Measurements from ENCODE around the gene LRRC40.

DNA sequence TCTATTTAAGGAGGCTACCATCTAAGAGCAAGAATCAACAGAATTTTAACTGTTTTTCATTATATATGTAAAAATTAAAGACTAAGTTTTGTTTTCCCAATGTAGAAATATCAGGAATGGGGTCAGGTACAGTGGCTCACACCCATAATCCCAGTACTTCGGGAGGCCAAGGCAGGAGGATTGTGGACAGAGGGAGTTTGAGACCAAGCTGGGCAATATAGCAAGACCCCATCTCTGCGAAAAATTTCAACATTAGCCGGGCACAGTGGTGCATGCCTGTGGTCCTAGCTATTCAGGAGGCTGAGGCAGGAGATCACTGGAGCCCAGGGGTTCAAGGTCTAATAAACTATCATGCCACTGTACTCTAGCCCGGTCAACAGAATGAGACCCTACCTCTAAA, 5.3 kb downstream of the LRRC40 start:
- no peak for TF ChIP-seq JUN (IDR thresholded peaks at IDR 0.05; ENCODE audit: borderline replicate concordance, insufficient read depth, insufficient read length, low read depth)
- TF ChIP-seq POLR2A (IDR thresholded peaks at IDR 0.05; ENCODE audit: low read depth, low read length): no peak
- no peak for TF ChIP-seq EZH2 (IDR thresholded peaks at IDR 0.05; ENCODE audit: borderline replicate concordance, low read depth, low read length, severe bottlenecking)
- TF ChIP-seq, protein P1, sequence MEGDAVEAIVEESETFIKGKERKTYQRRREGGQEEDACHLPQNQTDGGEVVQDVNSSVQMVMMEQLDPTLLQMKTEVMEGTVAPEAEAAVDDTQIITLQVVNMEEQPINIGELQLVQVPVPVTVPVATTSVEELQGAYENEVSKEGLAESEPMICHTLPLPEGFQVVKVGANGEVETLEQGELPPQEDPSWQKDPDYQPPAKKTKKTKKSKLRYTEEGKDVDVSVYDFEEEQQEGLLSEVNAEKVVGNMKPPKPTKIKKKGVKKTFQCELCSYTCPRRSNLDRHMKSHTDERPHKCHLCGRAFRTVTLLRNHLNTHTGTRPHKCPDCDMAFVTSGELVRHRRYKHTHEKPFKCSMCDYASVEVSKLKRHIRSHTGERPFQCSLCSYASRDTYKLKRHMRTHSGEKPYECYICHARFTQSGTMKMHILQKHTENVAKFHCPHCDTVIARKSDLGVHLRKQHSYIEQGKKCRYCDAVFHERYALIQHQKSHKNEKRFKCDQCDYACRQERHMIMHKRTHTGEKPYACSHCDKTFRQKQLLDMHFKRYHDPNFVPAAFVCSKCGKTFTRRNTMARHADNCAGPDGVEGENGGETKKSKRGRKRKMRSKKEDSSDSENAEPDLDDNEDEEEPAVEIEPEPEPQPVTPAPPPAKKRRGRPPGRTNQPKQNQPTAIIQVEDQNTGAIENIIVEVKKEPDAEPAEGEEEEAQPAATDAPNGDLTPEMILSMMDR (IDR thresholded peaks at IDR 0.05; ENCODE audit: extremely low read depth in 1 of 2, insufficient read depth in 1 of 2, low read depth in 1 of 2, low read length in 2 of 2): no peak
